H1 (cell line): Measurements from ENCODE around the gene TMED4. TPM values are rescaled to one million over a fixed set of nuclear protein-coding genes. Genes with fewer than 3 reads are reported as not detected.

Experiments used
- CTCF ChIA-PET: fragments of 300-600 bp; sonication (Branson Sonifier 250); formaldehyde crosslinking; loops from one replicate; lab custom pipeline; 2021; ENCODE audit not compliant: partially characterized antibody; lab: Charles Lee
- POLR2A ChIA-PET: fragments of 300-600 bp; sonication (Branson Sonifier 250); formaldehyde crosslinking; loops from one replicate; lab custom pipeline; 2021; ENCODE audit warnings: inconsistent platforms; ENCODE audit not compliant: partially characterized antibody; lab: Charles Lee
- DNase-seq, 2 experiments: peaks; one replicate each; pipeline versions ENCODE4 v3.0.0 to v3.0.0-alpha.2; 2010 to 2022; ENCODE audit warnings: low spot score in 2 of 2, low read depth in 1 of 2, mixed read lengths in 1 of 2
- FAIRE-seq: peaks from 2 replicates; lab custom pipeline; 2011; peaks lifted over from hg19 to GRCh38; lab: Jason Lieb, UNC
- H2AFZ ChIP-seq: 2 replicates; pipeline ENCODE4 v1.8.1; 2012; ENCODE audit warnings: low read length, inconsistent platforms
- H2AK5ac ChIP-seq: 2 replicates; pipeline ENCODE4 v1.6.1; 2013; ENCODE audit warnings: low read depth, low read length
- H2BK120ac ChIP-seq: replicated peaks from 2 replicates; pipeline ENCODE3; 2013; ENCODE audit warnings: low read depth, low read length, inconsistent platforms
- H2BK12ac ChIP-seq: 2 replicates; pipeline ENCODE4 v1.6.1; 2013; ENCODE audit warnings: low read depth, low read length
- H2BK15ac ChIP-seq: 2 replicates; pipeline ENCODE4 v1.6.1; 2013; ENCODE audit warnings: low read length
- H2BK20ac ChIP-seq: 2 replicates; pipeline ENCODE4 v1.6.1; 2013; ENCODE audit warnings: low read length
- H2BK5ac ChIP-seq: 2 replicates; pipeline ENCODE4 v1.6.1; 2013; ENCODE audit warnings: low read depth, low read length
- H3K14ac ChIP-seq: 2 replicates; pipeline ENCODE4 v1.6.1; 2013; ENCODE audit warnings: inconsistent platforms; ENCODE audit not compliant: insufficient read length
- H3K18ac ChIP-seq: 2 replicates; pipeline ENCODE4 v1.6.1; 2013; ENCODE audit warnings: low read length; ENCODE audit errors: extremely low read depth
- H3K23ac ChIP-seq: 2 replicates; pipeline ENCODE4 v1.6.1; 2013; ENCODE audit warnings: inconsistent platforms; ENCODE audit not compliant: insufficient read length
- H3K23me2 ChIP-seq: 2 replicates; pipeline ENCODE4 v1.6.1; 2013; ENCODE audit warnings: low read depth, low read length
- H3K27ac ChIP-seq: 2 replicates; pipeline ENCODE4 v1.6.1; 2011; ENCODE audit warnings: low read depth, low read length, inconsistent platforms
- H3K27me3 ChIP-seq, 4 experiments: replicated peaks in 1 of 4; 1 replicate in 1 of 4; 2 replicates in 3 of 4; pipeline versions ENCODE4 v1.6.1 to v1.8.1; 2011 to 2013; ENCODE audit warnings: low read length in 3 of 4, mild to moderate bottlenecking in 3 of 4, inconsistent platforms in 2 of 4, mixed read lengths in 2 of 4, moderate library complexity in 1 of 4; ENCODE audit not compliant: control insufficient read depth in 3 of 4, insufficient read depth in 3 of 4; ENCODE audit errors: extremely low read depth in 1 of 4
- H3K36me3 ChIP-seq, 4 experiments: 2 replicates each; pipeline versions ENCODE4 v1.6.1 to v1.8.1; 2011 to 2013; ENCODE audit warnings: mild to moderate bottlenecking in 4 of 4, low read length in 3 of 4, moderate library complexity in 2 of 4, control low read depth in 1 of 4, inconsistent platforms in 1 of 4; ENCODE audit not compliant: insufficient read depth in 4 of 4, control insufficient read depth in 2 of 4
- H3K4ac ChIP-seq: replicated peaks from 2 replicates; pipeline ENCODE3; 2013; ENCODE audit warnings: low read length, low read depth, mixed read lengths, inconsistent platforms; ENCODE audit not compliant: insufficient read length
- H3K4me1 ChIP-seq, 4 experiments: replicated peaks in 1 of 4; 1 replicate in 1 of 4; 2 replicates in 3 of 4; pipeline versions ENCODE4 v1.6.1 to v1.8.1; 2011 to 2013; ENCODE audit warnings: low read length in 3 of 4, inconsistent platforms in 2 of 4, mixed read lengths in 1 of 4; ENCODE audit not compliant: insufficient read depth in 4 of 4, control insufficient read depth in 3 of 4
- H3K4me2 ChIP-seq, 2 experiments: 2 replicates each; pipeline versions ENCODE4 v1.6.1 to v1.8.1; 2011 to 2013; ENCODE audit warnings: low read depth in 2 of 2, low read length in 2 of 2, control low read depth in 1 of 2, inconsistent platforms in 1 of 2, mild to moderate bottlenecking in 1 of 2; ENCODE audit not compliant: insufficient read depth in 1 of 2
- H3K4me3 ChIP-seq, 4 experiments: fragments of 200-600, 300-600 bp in 1 of 4; sonication (generic), shearing (Covaris generic), sonication (Bioruptor Twin) in 1 of 4; 2 replicates each; pipeline versions ENCODE4 v1.5.1 to v1.8.1; 2011 to 2016; ENCODE audit warnings: low read length in 4 of 4, low read depth in 3 of 4, control low read depth in 2 of 4, inconsistent platforms in 2 of 4, mild to moderate bottlenecking in 2 of 4, mixed read lengths in 1 of 4, moderate library complexity in 1 of 4; ENCODE audit not compliant: insufficient read depth in 2 of 4; ENCODE audit errors: extremely low read depth in 1 of 4
- H3K56ac ChIP-seq: replicated peaks from 2 replicates; pipeline ENCODE3; 2013; ENCODE audit warnings: low read depth, mild to moderate bottlenecking, mixed read lengths, low read length, inconsistent platforms; ENCODE audit not compliant: insufficient read length
- H3K79me1 ChIP-seq: 2 replicates; pipeline ENCODE4 v1.6.1; 2013; ENCODE audit warnings: low read depth, low read length, control low read depth
- H3K79me2 ChIP-seq, 2 experiments: 2 replicates each; pipeline versions ENCODE4 v1.6.1 to v1.8.1; 2012 to 2013; ENCODE audit warnings: low read length in 2 of 2, mild to moderate bottlenecking in 2 of 2, inconsistent platforms in 1 of 2; ENCODE audit not compliant: insufficient read depth in 2 of 2, control insufficient read depth in 1 of 2
- H3K9ac ChIP-seq, 4 experiments: replicated peaks in 1 of 4; 1 replicate in 1 of 4; 2 replicates in 3 of 4; pipeline versions ENCODE4 v1.6.1 to v1.8.1; 2011 to 2013; ENCODE audit warnings: low read depth in 3 of 4, low read length in 3 of 4, control low read depth in 2 of 4, mild to moderate bottlenecking in 2 of 4, moderate library complexity in 2 of 4, inconsistent platforms in 1 of 4; ENCODE audit errors: extremely low read depth in 1 of 4
- H3K9me3 ChIP-seq, 2 experiments: 2 replicates each; pipeline versions ENCODE4 v1.6.1 to v1.8.1; 2012 to 2013; ENCODE audit warnings: mild to moderate bottlenecking in 2 of 2, moderate library complexity in 2 of 2, control low read depth in 1 of 2, inconsistent platforms in 1 of 2, low read depth in 1 of 2, low read length in 1 of 2, mixed read lengths in 1 of 2; ENCODE audit not compliant: insufficient read depth in 2 of 2
- H4K20me1 ChIP-seq, 2 experiments: replicated peaks in 1 of 2; 2 replicates each; pipeline versions ENCODE3 to v1.8.1; 2011 to 2013; ENCODE audit warnings: inconsistent platforms in 2 of 2, low read length in 2 of 2, mild to moderate bottlenecking in 1 of 2; ENCODE audit not compliant: insufficient read depth in 2 of 2, control insufficient read depth in 1 of 2
- H4K5ac ChIP-seq: 2 replicates; pipeline ENCODE4 v1.6.1; 2013; ENCODE audit warnings: low read length, low read depth, mixed read lengths, inconsistent platforms; ENCODE audit not compliant: insufficient read length
- H4K8ac ChIP-seq: 2 replicates; pipeline ENCODE4 v1.8.0; 2013; ENCODE audit warnings: mild to moderate bottlenecking, moderate library complexity, low read length, inconsistent platforms; ENCODE audit not compliant: insufficient read depth; ENCODE audit errors: extremely low read depth
- H4K91ac ChIP-seq: replicated peaks from 2 replicates; pipeline ENCODE3; 2013; ENCODE audit warnings: low read length, mixed read lengths, inconsistent platforms; ENCODE audit not compliant: insufficient read length
- CREB1 ChIP-seq: IDR thresholded peaks from 2 replicates; pipeline ENCODE4 v1.6.1; 2012; ENCODE audit warnings: inconsistent platforms
- POLR2A ChIP-seq, 2 experiments: IDR thresholded peaks; 1 replicate in 1 of 2; 2 replicates in 1 of 2; pipeline ENCODE4 v1.6.1; 2011; ENCODE audit warnings: low read depth in 2 of 2, low read length in 2 of 2, mild to moderate bottlenecking in 2 of 2; ENCODE audit errors: control extremely low read depth in 1 of 2
- SIX5 ChIP-seq: IDR thresholded peaks from 2 replicates; pipeline ENCODE4 v1.6.1; 2011; ENCODE audit warnings: mild to moderate bottlenecking, low read depth, low read length
- TEAD4 ChIP-seq: IDR thresholded peaks from 2 replicates; pipeline ENCODE4 v1.6.1; 2012; ENCODE audit warnings: low read depth, low read length, inconsistent platforms, mixed read lengths
- ZNF274 ChIP-seq: IDR thresholded peaks from 2 replicates; pipeline ENCODE4 v1.7.0; 2012; ENCODE audit warnings: low read length, borderline replicate concordance; ENCODE audit errors: extremely low read depth
- WGBS, 2 experiments: shearing (Covaris generic) in 1 of 2; methylation state at CpG; one replicate each; pipeline versions ENCODE4 v1.1.6 to v1.1.7; 2013 to 2015; ENCODE audit warnings: low lambda C conversion rate in 2 of 2, mixed read lengths in 2 of 2, inconsistent platforms in 1 of 2, low coverage in 1 of 2, missing lambda C conversion rate in 1 of 2; ENCODE audit not compliant: insufficient replicate concordance in 2 of 2, insufficient coverage in 1 of 2, insufficient read length in 1 of 2; ENCODE audit errors: extremely low coverage in 1 of 2, missing lambda C conversion rate in 1 of 2; 5-methylcytosine and 5-hydroxymethylcytosine counted together
- polyA plus RNA-seq, 7 experiments: library from polyadenylated mRNA; depleted of rRNA in 3 of 7; stranded (reverse) in 5 of 7; unstranded in 2 of 7; fragments of >200 nt in 5 of 7; fragments of 200-250 nt in 2 of 7; gene quantifications; 1 replicate in 5 of 7; 2 replicates in 1 of 7; 4 replicates in 1 of 7; pipeline versions ENCODE4 v1.2.1 to v1.2.3, GENCODE V29; 2011 to 2013; ENCODE audit warnings: missing spikeins in 2 of 7, mixed read lengths in 2 of 7
- total RNA-seq: library from RNA; stranded (reverse); fragmentation: NEBNext Ultra II Directional; extraction: Animal tissue kit (Norgen Biotek cat#: 25700); gene quantifications from 2 replicates; pipeline ENCODE4 v1.2.1, GENCODE V29; 2021
- TF ChIP-seq, protein P1 (sequence below): IDR thresholded peaks from 2 replicates; pipeline ENCODE4 v1.6.1; 2012; ENCODE audit warnings: inconsistent platforms
- TF ChIP-seq, protein P2 (sequence below): IDR thresholded peaks from 2 replicates; pipeline ENCODE4 v1.6.1; 2011; ENCODE audit warnings: low read length, improper control_type of control experiment

TMED4 gene
- total and polyA plus RNA-seq, 2 of the 8 experiments (the other 6 are each of a cell fraction or from before 2014, with no cell fraction given): 44.9 to 76.7 TPM

DNA sequence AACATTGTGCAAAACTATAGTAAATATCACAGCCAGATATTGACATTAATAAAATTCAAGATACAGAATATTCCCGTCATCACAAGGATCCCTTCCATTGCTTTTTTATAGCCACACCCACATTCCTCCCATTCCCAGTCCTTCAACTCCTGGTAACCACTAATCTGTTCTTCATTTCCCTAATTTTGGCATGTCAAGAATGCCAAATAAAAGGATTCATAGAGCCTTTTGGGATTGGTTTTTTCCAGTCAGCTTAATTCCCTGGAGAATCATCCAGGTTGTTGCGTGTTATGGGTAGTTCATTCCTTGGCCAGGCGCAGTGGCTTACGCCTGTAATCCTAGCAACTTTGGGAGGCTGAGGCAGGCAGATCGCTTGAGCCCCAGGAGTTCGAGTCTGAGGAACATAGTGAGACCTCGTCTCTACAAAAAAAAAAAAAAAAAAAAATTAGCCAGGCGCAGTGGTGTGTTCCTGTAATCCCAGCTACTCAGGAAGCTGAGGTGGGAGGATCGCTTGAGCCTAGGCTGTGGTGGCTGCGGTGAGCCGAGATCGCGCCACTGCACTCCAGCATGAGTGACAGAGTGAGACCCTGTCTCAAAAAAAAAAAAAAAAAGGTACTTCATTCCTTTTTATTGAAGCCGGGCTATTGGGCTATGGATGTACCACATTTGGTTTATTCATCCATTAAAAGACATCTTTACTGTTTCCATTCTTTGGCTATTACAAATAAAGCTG lies 27.1 kb upstream of the TMED4 start:
- Histone ChIP-seq H3K23me2 (peaks cover 7% of the 10 kb centered on the region), H3K18ac (no peak overlapping the region), H4K5ac (no peak overlapping the region), H4K20me1 (peaks cover 0 to 6% of the 10 kb centered on the region in 2 experiments), H3K4ac (no peak overlapping the region), H3K4me1 (peaks cover 0 to 7% (median 1%) of the 10 kb centered on the region in 4 experiments; a peak in 2 of 7 replicates), H3K9me3 (no peaks in the 10 kb centered on the region), H2BK15ac (no peak overlapping the region), H3K79me1 (no peaks in the 10 kb centered on the region; the same call in 1 of the 2 replicates), H3K14ac (no peak overlapping the region), H4K8ac (no peak overlapping the region), H3K27me3 (no peaks in the 10 kb centered on the region), H4K91ac (no peak overlapping the region), H2BK120ac (no peak overlapping the region), H2BK20ac (no peak overlapping the region), H3K79me2 (peaks cover 6 to 66% of the 10 kb centered on the region in 2 experiments), H3K56ac (no peak overlapping the region), H3K36me3 (no peaks in the 10 kb centered on the region), H2BK5ac (peak overlapping the region; percentile 71), H2AK5ac (no peak overlapping the region), H3K23ac (no peak overlapping the region), H2AFZ (no peak overlapping the region), H3K9ac (no peak overlapping the region), H2BK12ac (no peak overlapping the region), H3K27ac (no peak overlapping the region)
- FAIRE-seq (no peak), DNase-seq (no peak)
- POLR2A ChIA-PET: interaction anchor here (0.6 to 3.2 kb wide), 4 partner anchors 17 to 373 kb away, joined by 3 to 18 read pairs (median 8); partner anchors contain the start of genes TMED4 and ZMIZ2
- CTCF ChIA-PET: interaction anchor here (0.6 kb wide), 1 partner anchor 175 kb away, joined by 4 read pairs; no protein-coding TSS in a partner anchor
- 94% methylated on average over 10 of the region's 14 CpGs; no CpG with 5 or more reads in 1 of the 2 experiments for WGBS, 2 experiments
- TF ChIP-seq, protein P1, sequence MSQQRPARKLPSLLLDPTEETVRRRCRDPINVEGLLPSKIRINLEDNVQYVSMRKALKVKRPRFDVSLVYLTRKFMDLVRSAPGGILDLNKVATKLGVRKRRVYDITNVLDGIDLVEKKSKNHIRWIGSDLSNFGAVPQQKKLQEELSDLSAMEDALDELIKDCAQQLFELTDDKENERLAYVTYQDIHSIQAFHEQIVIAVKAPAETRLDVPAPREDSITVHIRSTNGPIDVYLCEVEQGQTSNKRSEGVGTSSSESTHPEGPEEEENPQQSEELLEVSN: no peak
- TF ChIP-seq, protein P2, sequence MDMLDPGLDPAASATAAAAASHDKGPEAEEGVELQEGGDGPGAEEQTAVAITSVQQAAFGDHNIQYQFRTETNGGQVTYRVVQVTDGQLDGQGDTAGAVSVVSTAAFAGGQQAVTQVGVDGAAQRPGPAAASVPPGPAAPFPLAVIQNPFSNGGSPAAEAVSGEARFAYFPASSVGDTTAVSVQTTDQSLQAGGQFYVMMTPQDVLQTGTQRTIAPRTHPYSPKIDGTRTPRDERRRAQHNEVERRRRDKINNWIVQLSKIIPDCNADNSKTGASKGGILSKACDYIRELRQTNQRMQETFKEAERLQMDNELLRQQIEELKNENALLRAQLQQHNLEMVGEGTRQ: no peak
- TF ChIP-seq TEAD4: peak; percentile 72
- no peak for TF ChIP-seq POLR2A (IDR thresholded peaks at IDR 0.05; ENCODE audit: control extremely low read depth in 1 of 2, low read depth in 2 of 2, low read length in 2 of 2)
- TF ChIP-seq CREB1: no peak
- no peak for TF ChIP-seq ZNF274
- TF ChIP-seq SIX5: no peak
- TF ChIP-seq, all 59 proteins: peak for 1
- Histone ChIP-seq H3K4me2 (no peak overlapping the region; a peak in 2 of 4 replicates), H3K4me3 (no peak overlapping the region)
